Measurements from ENCODE around the gene SETMAR.

- TF ChIP-seq REST (IDR thresholded peaks at IDR 0.05; ENCODE audit: low read depth) (no peak), CTCF (IDR thresholded peaks at IDR 0.05 in 2 of 3, conservative IDR thresholded peaks at IDR 0.05 in 1 of 3; ENCODE audit: borderline replicate concordance in 1 of 3, insufficient read depth in 1 of 3, low read depth in 2 of 3, low read length in 2 of 3) (no peak), YY1 (IDR thresholded peaks at IDR 0.05; ENCODE audit: extremely low read depth, insufficient replicate concordance, low read depth, low read length) (peak; percentile 56), ZBTB33 (IDR thresholded peaks at IDR 0.05; ENCODE audit: extremely low read depth, insufficient replicate concordance, low read length) (no peak), SP1 (IDR thresholded peaks at IDR 0.05; ENCODE audit: low read depth) (0 out of 2 replicates have a peak, but pooled peaks have one; percentile 9), EZH2 (IDR thresholded peaks at IDR 0.05) (no peak)
These were observed at the start of gene SETMAR for GRCh38 chr3:4303187-4304123.
